RCC 7860 (cell line): ENCODE results near the gene CST7.

ENCODE experiments used
- DNase-seq: peaks from one replicate; pipeline ENCODE4 v3.0.0-alpha.2; 2015; ENCODE audit warnings: low spot score
- FAIRE-seq: peaks from 2 replicates; lab custom pipeline; 2012; peaks lifted over from hg19 to GRCh38; lab: Jason Lieb, UNC

The CST7 gene

DNA sequence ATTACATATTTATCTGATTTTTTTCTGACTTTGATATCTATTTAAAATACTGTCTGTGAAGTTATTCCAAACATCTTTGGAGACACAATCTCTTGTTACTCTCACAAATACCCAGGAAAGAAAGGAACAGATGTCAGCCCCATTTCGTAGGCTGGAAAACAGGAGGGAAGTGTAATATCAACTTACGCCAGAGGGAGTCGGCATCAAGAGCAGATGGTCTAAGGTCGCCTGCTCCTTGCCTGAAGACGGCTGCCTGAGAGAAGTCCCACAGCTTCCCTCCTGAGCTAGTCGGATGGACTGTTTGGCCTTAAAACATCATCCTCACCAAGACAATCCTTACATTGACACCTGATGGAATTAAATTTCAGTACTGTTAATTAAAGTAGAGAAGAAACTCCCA lies 13.4 kb downstream of the CST7 start:
- DNase-seq: no peak
- no peak for FAIRE-seq

DNA sequence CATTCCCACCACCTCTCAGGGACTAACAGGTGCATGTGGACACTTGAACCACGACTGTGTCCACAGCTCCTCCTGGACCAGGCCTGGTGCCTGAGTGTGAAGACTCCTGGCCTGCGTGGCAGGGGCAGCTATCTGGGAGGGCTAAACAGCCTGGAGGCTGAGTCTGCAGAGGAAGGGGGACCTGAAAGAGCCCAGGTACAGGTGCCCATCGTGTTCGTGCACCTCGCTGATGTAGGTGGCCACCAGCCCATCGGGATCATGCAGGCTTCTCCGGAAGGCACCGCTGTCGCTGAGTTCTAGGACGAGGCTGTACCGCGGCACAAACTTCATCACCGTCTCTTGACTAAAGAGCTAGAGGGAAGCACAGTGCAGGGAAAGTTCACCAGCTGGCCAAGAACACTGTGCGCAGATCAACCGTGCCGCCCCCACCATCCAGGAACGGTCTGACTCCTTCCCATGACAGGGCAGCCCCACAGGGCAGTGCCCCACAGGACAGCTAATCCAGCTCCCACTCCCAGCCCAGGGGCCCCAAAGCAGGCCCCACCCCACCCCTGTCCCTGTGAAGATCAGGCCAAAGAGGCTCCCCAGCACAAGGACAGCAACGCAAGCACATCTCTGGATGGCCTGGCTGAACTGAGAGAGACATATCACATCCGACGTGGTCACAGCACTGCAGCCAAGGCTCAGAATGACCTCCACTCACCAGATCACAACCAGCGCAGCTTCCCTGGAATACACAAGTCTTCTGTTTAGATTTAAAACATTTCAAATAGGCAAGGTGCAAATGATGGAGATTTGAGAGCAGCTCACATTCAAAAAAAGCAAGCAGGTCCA lies 14.8 kb downstream of the CST7 start:
- FAIRE-seq (no peak), DNase-seq (no peak)

DNA sequence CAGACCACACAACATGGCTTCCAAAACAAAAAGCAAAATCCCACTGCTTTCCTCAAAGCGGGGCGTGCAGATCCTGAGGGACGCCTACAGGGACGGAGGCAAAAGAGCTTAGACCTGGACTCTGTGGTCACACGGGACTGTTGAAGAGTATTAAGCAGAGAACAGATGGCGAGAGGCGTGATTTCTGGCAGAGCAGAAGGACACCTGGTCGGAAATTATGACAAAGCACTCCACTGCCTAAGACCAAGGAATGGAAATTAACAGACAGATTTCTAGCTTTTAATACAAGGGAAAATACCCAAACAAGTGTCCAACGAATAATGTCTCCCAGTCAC lies 15.4 kb downstream of the CST7 start:
- no peak for FAIRE-seq
- DNase-seq: no peak

DNA sequence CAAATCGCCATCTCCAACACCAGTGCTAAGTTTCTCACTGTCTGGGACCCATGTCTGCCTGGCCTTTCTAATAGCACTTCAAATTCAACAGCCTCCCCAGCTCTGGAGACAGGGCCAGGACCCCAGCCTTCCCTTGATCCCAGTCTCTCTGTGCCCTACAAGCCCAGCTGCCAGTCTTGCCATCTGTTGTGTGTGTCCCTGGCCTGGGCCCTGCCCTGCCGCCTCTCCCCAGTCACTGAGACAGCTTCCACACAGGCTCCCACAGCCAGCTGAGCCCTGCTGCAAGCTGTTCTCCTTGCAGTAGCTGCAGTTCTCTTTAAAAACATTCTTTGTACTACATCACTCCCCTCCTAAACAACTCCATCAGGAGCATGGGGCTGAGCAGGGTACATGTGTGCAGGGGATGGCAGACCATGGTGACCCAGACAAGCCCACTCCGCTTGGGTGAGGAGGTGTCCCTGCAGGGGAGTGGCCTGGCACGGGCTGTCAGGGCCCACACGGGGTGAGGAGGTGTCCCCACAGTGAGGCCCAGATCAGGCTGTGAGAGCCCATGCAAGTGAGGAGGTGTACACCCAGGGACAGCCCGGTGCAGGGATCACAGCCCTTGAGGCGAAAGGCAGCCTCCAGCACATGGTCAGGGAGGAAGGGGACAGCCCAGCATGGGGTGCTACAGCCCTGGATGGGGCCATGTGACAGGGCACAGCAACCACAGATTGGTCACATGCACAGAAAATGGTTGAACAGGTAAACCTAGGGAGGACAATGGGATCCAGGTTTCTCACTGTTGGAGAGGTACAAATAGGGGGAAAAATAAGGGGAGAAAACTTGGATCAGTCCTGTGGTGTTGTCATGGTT lies 16.2 kb downstream of the CST7 start:
- DNase-seq (no peak), FAIRE-seq (no peak)

DNA sequence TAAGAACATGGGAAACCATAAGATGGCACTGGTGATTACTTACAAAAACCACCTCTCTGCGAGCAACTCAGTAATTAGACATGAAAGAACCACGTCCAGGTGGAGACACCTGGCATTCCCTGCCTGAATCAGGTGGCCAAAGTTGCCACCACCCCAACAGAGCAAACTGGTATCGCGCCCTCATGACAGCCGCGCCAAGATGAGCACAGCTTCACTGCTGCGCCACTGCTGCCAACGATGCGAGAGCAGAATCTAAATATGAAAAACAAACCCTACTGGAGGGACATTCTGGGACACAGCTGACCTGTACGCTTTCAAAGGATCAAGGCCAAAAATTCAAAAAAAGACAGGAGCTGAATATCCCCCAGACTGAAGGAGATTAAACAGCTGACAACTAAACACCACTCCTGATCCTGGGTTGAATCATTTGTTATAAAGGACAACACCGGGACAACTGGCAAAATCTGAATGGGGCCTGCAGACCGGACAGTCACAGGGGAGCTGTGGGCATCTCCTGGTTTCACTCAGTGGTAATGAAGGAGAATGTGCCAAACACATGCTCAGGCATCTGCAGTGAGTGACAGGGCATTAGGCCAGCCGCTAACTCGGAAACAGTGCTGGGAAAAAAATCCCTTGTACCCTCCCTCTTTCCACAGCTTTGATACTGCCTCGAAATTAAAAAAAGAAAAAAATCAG lies 17.4 kb downstream of the CST7 start:
- no peak for FAIRE-seq
- DNase-seq: no peak

DNA sequence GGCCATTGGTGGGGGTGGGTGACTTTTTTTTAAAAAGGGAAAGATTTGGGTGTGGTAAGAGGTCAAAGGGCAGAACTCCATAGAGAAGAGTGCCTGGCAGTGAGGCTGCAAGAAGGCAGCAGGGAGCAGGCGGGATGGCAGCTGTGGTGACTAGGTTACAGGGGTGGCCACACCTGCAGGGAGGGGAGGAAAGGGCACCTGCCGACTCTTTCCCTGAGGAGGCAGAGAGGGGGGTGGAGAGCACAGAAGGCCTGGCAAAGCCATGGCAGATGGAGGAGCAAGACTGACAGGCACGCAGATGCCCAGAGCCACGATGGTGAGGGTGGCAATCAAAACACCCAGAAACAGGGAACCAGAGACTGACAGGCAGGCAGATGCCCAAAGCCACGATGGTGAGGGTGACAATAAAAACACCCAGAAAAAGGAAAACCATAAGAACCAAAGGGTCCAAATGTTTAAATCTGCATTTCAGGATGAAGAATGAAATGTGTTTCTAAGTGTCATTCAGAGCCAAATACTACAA lies 19.3 kb downstream of the CST7 start:
- FAIRE-seq (no peak), DNase-seq (no peak)

DNA sequence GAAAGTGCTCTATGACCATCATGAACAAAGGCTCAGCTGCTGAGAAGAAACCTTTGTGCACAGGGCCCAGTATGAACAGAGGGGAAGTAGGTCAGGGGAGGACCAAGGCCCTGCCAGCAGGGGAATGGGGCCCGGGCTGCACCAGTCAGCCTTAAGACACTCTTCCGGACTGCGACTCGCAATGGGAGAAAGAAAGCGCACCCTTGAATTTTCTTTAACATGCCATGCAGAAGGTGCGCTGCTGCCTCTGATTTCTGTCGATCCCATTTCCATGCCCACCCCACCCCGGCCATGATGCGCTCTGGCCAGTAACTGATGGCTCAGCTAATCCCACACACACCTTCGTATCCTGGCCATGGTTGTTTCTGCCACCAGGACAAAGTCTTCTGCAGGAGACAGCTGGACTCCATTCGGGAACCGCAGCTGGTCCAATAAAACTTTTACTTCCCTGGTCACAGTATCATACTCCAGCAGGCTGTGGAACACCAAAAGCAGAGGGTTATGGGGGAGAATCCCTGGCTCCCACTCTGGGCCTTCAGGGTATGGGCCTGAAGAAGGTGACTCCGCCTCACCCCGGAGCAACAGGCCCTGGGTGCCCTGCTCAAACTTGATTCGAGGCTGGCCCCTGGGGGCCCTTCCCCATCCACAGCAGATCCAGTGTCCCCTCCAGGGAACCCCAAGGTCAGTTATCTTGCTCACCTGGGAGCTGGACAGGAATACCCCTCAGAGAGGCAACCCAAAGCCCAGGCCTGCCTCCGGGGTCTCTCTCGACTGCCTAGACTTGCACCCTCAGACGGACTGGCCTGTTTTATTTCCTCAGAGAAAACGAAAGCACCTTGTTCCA lies 20.3 kb downstream of the CST7 start:
- FAIRE-seq (no peak), DNase-seq (no peak)

DNA sequence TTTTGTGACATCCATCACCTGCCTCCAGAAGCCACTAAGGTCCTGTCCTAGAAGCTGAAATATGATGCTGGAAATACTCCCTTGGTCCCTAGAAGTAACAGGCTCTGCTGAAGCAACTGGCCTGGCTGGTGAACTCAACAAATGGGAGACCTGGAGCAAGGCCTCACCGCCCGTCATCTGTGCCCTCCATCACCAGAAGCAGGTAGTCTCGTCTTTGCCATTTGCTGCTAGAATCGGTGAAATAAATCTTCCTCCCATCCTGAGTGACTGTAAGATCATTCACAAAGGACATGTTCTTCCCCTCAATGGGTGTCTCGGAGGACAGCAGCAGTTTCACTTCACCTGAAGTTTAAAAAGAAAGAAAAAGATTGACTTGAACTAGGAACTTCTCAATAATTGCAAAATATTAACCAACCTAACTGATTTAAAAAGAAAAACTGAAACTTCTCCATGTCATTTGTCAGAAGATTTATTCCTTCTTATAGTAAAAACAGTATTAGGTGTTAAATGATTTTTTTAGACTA lies 21.0 kb downstream of the CST7 start:
- FAIRE-seq (no peak), DNase-seq (no peak)

DNA sequence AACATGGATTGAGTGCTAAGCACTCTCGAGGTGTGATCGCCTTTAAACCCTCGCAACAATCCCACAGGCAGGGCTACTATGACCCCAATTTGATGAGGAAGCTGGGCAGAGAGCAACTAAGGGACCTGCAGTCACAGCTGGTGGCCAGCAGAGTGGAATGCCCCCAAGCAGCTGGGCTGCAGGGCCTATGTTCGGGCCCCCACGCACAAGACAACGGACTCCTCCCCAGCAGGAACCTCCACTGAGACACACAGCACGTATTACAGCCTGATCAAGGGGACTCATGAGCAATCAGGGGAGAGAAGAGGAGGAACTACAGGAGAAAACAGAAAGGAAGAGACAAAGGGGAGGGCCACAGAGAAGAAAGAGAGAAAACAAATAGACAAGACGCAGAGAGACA lies 21.7 kb downstream of the CST7 start:
- FAIRE-seq (no peak), DNase-seq (no peak)

DNA sequence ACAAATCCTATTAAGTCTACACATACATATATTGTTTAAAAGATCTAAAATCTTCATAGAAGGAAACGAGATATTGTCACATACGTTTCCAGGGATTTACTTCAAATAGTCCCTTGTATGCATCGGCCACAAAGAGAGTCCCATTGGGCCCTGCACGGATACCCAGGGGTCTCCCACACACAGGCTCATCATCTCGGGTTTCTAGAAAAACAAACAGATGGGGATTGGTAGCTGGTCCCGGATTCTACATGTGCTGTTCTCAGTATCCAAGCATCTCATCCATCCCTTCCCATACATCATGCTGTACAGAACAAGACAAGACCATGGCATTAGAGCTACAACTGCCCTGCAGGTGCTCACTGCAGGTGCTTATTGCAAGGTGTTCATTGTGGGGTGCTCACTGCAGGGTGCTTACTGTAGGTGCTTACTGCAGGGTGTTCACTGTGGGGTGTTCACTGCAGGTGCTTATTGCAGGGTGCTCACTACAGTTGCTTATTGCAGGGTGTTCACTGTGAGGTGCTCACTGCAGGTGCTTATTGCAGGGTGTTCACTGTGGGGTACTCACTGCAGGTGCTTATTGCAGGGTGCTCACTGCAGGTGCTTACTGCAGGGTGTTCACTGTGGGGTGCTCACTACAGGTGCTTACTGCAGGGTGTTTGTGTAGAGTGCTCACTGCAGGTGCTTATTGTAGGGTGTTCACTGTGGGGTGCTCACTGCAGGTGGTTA lies 22.5 kb downstream of the CST7 start:
- DNase-seq (no peak), FAIRE-seq (no peak)

DNA sequence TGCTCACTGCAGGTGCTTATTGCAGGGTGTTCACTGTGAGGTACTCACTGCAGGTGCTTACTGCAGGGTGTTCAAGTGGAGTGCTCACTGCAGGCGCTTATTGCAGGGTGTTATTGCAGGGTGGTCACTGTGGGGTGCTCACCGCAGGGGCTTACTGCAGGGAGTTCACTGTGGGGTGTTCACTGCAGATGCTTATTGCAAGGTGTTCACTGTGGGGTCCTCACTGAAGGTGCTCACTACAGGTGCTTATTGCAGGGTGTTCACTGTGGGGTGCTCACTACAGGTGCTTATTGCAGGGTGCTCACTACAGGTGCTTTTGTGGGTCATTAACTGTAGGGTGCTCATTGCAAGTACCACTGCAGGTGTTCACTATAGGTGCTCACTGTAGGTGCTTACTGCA lies 23.3 kb downstream of the CST7 start:
- FAIRE-seq: no peak
- no peak for DNase-seq

DNA sequence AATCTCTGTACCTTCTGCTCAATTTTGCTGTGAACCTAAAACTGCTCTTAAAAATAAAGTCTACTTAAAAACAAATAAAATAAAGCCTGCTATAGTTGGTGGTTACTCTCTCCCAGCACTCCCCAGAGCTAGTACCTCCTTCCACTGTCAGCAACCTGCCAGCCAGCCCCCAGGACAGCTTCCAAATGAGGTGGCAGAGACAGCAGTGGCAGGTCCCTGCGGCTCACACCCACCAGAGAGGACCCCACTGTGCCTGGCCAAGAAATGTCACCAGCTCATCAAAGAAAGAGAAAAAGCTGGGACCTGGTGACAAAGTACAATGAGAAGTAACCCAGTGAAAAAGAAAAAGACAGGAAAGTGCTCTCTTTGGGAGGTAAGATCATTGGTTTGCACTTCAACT lies 28.3 kb downstream of the CST7 start:
- no peak for FAIRE-seq
- no peak for DNase-seq

DNA sequence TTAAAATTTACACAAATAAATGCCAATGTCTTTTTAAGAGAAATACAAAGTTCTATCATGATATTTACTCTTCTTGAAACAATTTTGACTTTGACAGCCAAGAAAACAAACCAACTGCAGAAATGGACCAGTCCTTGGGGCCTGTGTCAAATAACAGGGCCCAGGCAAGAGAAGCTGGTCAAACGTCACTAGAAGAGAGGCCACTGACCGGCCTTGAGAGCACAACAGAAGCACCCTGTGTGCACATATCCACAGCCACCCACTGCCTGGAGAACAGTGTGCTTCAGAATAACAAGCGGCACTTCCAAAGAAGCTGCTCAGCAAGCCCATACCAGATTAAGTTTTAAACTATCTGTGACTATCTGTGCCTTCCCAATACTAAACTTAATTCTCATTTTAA lies 28.7 kb downstream of the CST7 start:
- DNase-seq (no peak), FAIRE-seq (no peak)

DNA sequence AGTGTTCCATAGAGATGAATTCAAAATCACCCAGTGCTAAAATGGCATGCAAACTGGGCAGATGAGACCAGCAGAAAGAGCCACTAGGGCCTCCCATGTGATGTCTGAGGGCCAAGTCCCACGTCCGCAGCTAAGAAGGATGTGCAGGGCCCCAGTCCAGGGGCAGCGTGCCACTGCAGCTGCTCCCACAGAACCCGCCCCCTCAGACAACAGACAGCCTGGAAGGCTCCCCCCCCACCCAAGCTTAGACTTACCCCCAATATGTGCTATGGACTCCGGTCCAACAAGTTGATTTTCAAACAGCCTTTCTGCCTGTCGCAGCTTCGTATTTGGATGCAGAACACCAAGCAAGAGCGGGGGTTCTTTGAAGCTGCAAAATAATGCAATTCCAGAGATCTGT lies 29.4 kb downstream of the CST7 start:
- FAIRE-seq (no peak), DNase-seq (no peak)

DNA sequence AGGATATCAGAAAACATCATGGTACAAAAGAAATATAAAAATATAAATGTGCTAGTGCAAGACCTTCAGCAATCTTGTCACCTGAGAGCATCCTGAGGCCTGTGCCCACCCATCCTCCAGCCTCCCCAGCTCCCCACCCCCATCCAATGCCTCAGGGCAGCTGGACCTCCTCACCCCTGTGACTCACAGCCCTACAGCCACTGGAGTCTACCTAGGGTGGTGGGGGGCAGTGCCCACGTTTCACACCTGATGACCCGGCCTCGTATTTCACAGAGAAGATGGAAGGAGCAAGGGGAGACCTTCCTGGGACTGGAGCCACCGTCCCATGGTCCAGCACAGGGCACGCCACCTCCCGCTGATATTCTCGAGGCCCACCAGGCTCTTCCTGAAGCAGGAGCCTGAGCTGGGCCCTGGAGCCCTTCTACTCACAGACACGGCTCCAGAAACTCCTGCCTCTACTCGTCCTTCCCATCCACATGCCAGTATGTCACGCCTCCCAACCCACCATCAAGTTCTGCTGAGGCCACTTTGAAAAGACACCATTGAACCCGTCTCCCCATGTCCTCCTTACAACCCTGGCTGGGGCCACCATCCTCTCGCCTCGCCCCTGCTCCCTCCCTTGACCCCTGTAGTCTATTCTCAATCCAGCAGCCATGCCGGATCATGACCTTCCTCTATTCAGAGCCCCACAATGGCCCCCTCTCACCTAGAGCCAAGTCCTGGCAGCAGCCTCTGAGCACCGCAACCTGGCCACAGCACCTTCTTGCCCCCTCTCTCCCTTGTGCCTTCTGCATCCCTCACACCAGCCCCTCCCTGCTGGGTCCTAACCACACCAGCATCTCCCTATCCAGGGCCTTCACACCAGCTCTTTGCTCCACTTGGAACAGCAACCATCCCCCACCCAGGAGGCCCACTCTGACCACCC lies 30.2 kb downstream of the CST7 start:
- FAIRE-seq (no peak), DNase-seq (no peak)

DNA sequence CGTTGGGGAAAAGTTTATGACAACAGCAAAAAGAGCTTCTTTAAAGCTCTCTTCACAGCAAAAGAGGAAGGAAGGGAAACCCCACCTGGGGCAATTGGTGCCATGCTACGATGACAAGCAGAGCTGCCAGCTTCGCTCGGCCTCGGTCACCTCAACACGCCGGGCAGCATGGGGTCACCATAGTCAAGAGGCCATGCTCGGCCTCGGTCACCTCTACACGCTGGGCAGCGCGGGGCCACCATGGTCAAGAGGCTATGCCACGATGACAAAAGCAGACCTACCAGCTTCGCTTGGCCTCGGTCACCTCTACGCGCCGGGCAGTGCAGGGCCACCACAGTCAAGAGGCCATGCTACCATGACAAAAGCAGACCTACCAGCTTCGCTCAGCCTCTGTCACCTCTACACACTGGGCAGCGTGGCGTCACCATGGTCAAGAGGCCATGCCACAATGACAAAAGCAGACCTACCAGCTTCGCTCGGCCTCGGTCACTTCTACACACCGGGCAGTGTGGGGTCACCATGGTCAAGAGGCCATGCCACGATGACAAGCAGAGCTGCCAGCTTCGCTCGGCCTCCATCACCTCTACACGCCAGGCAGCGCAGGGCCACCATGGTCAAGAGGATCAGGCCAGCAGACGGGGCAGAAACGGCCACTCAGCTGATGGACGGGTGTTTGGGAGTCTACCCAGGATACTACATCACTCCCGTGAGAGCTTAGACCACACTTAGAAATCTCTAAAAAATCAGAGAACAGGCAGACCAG lies 31.4 kb downstream of the CST7 start:
- no peak for FAIRE-seq
- no peak for DNase-seq

DNA sequence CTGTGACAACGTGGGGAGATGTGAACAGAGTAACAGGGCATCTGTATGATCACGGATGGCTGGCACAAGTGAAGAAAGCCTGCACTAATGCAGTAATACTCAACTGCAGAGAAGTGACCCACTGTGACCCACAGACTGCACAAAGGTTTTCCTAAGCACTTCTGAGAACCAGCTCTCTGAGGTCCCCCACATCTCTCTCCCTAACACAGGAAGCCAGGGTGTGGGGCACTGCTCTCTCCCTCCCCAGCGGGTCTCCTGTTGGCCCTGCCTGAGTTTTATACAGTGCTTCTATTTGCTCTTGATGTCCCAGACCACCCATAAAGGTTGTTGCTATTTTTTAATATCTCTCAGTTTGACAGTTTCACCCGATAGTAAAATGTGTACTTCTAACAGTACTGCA lies 32.2 kb downstream of the CST7 start:
- FAIRE-seq (no peak), DNase-seq (no peak)

DNA sequence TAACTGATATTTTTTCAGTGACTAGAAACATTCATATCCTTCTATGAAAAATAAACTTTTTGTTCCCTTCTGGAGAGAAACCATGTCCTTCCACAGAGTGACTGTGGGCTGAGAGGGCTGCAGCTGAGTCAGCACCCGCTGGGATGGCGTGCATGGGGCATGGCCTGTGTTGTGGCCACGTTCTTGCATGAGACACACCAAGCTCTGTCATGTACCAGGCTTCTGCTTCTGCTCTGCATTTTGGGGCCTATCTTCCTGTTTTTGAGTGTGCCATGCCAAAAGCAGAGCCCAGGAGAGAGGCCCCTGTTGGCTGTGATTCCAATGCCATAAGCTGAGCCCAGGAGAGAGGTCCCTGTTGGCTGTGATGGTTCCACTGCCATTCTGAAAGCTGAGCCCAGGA lies 32.7 kb downstream of the CST7 start:
- no peak for DNase-seq
- FAIRE-seq: no peak
